ENCODE measurements around the gene THOC3. TPM values are rescaled to one million over a fixed set of nuclear protein-coding genes. Genes with fewer than 3 reads are reported as not detected.
"Not testable (repeated sequence)": the region's sequence is repeated elsewhere in the genome, so short reads cannot be mapped to it uniquely, and the experiment has no call there.

THOC3 gene
- polyA plus RNA-seq, 3 donors: 10.9 to 41.4 (median 29.7) TPM

GRCh38 chr5:175997495-175997894 lies 29.4 kb upstream of the THOC3 start:
- H2AFZ ChIP-seq (ENCODE audit: insufficient read depth, low read depth, low read length, poor library complexity, severe bottlenecking); DNase-seq; H3K27me3 ChIP-seq (ENCODE audit: control insufficient read depth in 2 of 2, insufficient read depth in 2 of 2, low read length in 2 of 2); H3K79me2 ChIP-seq (ENCODE audit: insufficient read depth, low read length); H3K4me1 ChIP-seq (ENCODE audit: control insufficient read depth in 1 of 2, insufficient read depth in 2 of 2, low read length in 2 of 2); H3K27me3 Mint-ChIP-seq (ENCODE audit: low read depth in 3 of 3); H3K4me2 ChIP-seq (replicated peaks; ENCODE audit: extremely low read depth, low read length, poor library complexity, severe bottlenecking); H3K4me1 Mint-ChIP-seq; H3K9ac ChIP-seq (ENCODE audit: insufficient read depth, low read length, poor library complexity, severe bottlenecking); H3K4me3 ChIP-seq (replicated peaks in 1 of 3; ENCODE audit: low read depth in 2 of 3, low read length in 3 of 3); H4K20me1 ChIP-seq (ENCODE audit: insufficient read depth, low read length); H3K9me3 Mint-ChIP-seq; H3K27ac Mint-ChIP-seq; H3K27ac ChIP-seq (ENCODE audit: low read depth in 1 of 2, low read length in 2 of 2); H3K36me3 Mint-ChIP-seq; H3K9me3 ChIP-seq (replicated peaks in 1 of 2; ENCODE audit: control insufficient read depth in 1 of 2, insufficient read depth in 1 of 2, low read length in 2 of 2); H3K4me3 Mint-ChIP-seq; H3K36me3 ChIP-seq (replicated peaks in 1 of 2; ENCODE audit: control insufficient read depth in 1 of 2, insufficient read depth in 2 of 2, low read length in 2 of 2); intact Hi-C loops (cut with micrococcal nuclease): not testable (repeated sequence)
- WGBS (ENCODE audit: insufficient coverage): no CpG with 5 or more reads among the region's 4 CpGs

DNA sequence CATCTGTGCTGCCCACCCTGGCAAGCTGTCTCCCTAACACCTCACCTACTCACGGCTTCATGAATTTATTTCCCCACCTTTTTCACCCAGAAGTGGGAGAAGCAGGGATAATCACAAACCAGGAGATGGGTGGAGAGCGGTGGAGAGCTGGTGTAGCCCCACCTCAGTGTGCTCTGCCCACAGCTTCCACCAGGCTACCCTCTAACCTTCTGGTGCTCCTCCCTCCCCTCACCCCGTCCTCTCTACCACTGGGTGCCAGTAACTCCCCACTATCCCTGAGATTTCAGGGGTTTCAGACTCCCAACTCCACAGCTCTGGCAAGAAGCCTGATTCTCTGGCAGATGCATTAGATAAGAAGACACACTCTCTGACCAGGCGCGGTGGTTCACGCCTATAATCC lies 28.7 kb upstream of the THOC3 start:
- H3K9me3 ChIP-seq (replicated peaks in 1 of 2; ENCODE audit: control insufficient read depth in 1 of 2, insufficient read depth in 1 of 2, low read length in 2 of 2); H3K9me3 Mint-ChIP-seq; intact Hi-C loops (cut with micrococcal nuclease); H3K36me3 Mint-ChIP-seq; H3K27me3 ChIP-seq (ENCODE audit: control insufficient read depth in 2 of 2, insufficient read depth in 2 of 2, low read length in 2 of 2); H3K4me2 ChIP-seq (replicated peaks; ENCODE audit: extremely low read depth, low read length, poor library complexity, severe bottlenecking); H3K4me1 Mint-ChIP-seq; H3K4me3 Mint-ChIP-seq; H2AFZ ChIP-seq (ENCODE audit: insufficient read depth, low read depth, low read length, poor library complexity, severe bottlenecking); H3K79me2 ChIP-seq (ENCODE audit: insufficient read depth, low read length); H3K27ac ChIP-seq (ENCODE audit: low read depth in 1 of 2, low read length in 2 of 2); H3K4me3 ChIP-seq (replicated peaks in 1 of 3; ENCODE audit: low read depth in 2 of 3, low read length in 3 of 3); DNase-seq; H4K20me1 ChIP-seq (ENCODE audit: insufficient read depth, low read length); H3K27me3 Mint-ChIP-seq (ENCODE audit: low read depth in 3 of 3); H3K36me3 ChIP-seq (replicated peaks in 1 of 2; ENCODE audit: control insufficient read depth in 1 of 2, insufficient read depth in 2 of 2, low read length in 2 of 2); H3K9ac ChIP-seq (ENCODE audit: insufficient read depth, low read length, poor library complexity, severe bottlenecking); H3K4me1 ChIP-seq (ENCODE audit: control insufficient read depth in 1 of 2, insufficient read depth in 2 of 2, low read length in 2 of 2); H3K27ac Mint-ChIP-seq: not testable (repeated sequence)
- WGBS (ENCODE audit: insufficient coverage): no CpG with 5 or more reads among the region's 6 CpGs

GRCh38 chr5:175995506-175995905 lies 27.4 kb upstream of the THOC3 start:
- H3K9ac ChIP-seq (ENCODE audit: insufficient read depth, low read length, poor library complexity, severe bottlenecking); H3K27ac ChIP-seq (ENCODE audit: low read depth in 1 of 2, low read length in 2 of 2); H3K27me3 Mint-ChIP-seq (ENCODE audit: low read depth in 3 of 3); H3K9me3 ChIP-seq (replicated peaks in 1 of 2; ENCODE audit: control insufficient read depth in 1 of 2, insufficient read depth in 1 of 2, low read length in 2 of 2); H3K27ac Mint-ChIP-seq; H3K4me2 ChIP-seq (replicated peaks; ENCODE audit: extremely low read depth, low read length, poor library complexity, severe bottlenecking); H3K4me1 ChIP-seq (ENCODE audit: control insufficient read depth in 1 of 2, insufficient read depth in 2 of 2, low read length in 2 of 2); H3K4me3 Mint-ChIP-seq; H3K36me3 ChIP-seq (replicated peaks in 1 of 2; ENCODE audit: control insufficient read depth in 1 of 2, insufficient read depth in 2 of 2, low read length in 2 of 2); intact Hi-C loops (cut with micrococcal nuclease); H3K9me3 Mint-ChIP-seq; H3K79me2 ChIP-seq (ENCODE audit: insufficient read depth, low read length); H2AFZ ChIP-seq (ENCODE audit: insufficient read depth, low read depth, low read length, poor library complexity, severe bottlenecking); H3K4me1 Mint-ChIP-seq; H3K36me3 Mint-ChIP-seq; H3K27me3 ChIP-seq (ENCODE audit: control insufficient read depth in 2 of 2, insufficient read depth in 2 of 2, low read length in 2 of 2); H3K4me3 ChIP-seq (replicated peaks in 1 of 3; ENCODE audit: low read depth in 2 of 3, low read length in 3 of 3); H4K20me1 ChIP-seq (ENCODE audit: insufficient read depth, low read length); DNase-seq: not testable (repeated sequence)
- no CpG with 5 or more reads among the region's 6 CpGs for WGBS (ENCODE audit: insufficient coverage)

GRCh38 chr5:175979371-175979995 lies 11.4 kb upstream of the THOC3 start:
- intact Hi-C loops (cut with micrococcal nuclease); H3K27ac ChIP-seq (ENCODE audit: low read depth in 1 of 2, low read length in 2 of 2); H3K79me2 ChIP-seq (ENCODE audit: insufficient read depth, low read length): not testable (repeated sequence)

More at GRCh38 chr5:175979371-175979995, 11.4 kb upstream of the THOC3 start:
- H2AFZ ChIP-seq (ENCODE audit: insufficient read depth, low read depth, low read length, poor library complexity, severe bottlenecking); H3K4me1 ChIP-seq (ENCODE audit: control insufficient read depth in 1 of 2, insufficient read depth in 2 of 2, low read length in 2 of 2); H3K27ac Mint-ChIP-seq; H3K4me3 Mint-ChIP-seq; H3K27me3 Mint-ChIP-seq (ENCODE audit: low read depth in 3 of 3); H3K9me3 Mint-ChIP-seq; H3K9me3 ChIP-seq (replicated peaks in 1 of 2; ENCODE audit: control insufficient read depth in 1 of 2, insufficient read depth in 1 of 2, low read length in 2 of 2); H3K4me1 Mint-ChIP-seq; H3K9ac ChIP-seq (ENCODE audit: insufficient read depth, low read length, poor library complexity, severe bottlenecking); H3K36me3 Mint-ChIP-seq; H3K4me2 ChIP-seq (replicated peaks; ENCODE audit: extremely low read depth, low read length, poor library complexity, severe bottlenecking); H3K27me3 ChIP-seq (ENCODE audit: control insufficient read depth in 2 of 2, insufficient read depth in 2 of 2, low read length in 2 of 2); H3K4me3 ChIP-seq (replicated peaks in 1 of 3; ENCODE audit: low read depth in 2 of 3, low read length in 3 of 3); DNase-seq; H4K20me1 ChIP-seq (ENCODE audit: insufficient read depth, low read length); H3K36me3 ChIP-seq (replicated peaks in 1 of 2; ENCODE audit: control insufficient read depth in 1 of 2, insufficient read depth in 2 of 2, low read length in 2 of 2): not testable (repeated sequence)
- no CpG with 5 or more reads among the region's 17 CpGs for WGBS (ENCODE audit: insufficient coverage)

All from CD14-positive monocyte (primary cell).